B cell (primary cell): ENCODE results near the gene PAIP2. TPM values are rescaled to one million over a fixed set of nuclear protein-coding genes. Genes with fewer than 3 reads are reported as not detected.

Source experiments
- ATAC-seq: fragments of 200-7000 bp; cut with Tn5 transposase; one replicate; pipeline ENCODE4 v1.10.0; 2021; ENCODE audit warnings: low read depth, mild to moderate bottlenecking, moderate number of reproducible peaks, moderate library complexity
- CTCF ChIA-PET: fragments of 350-600 bp; sonication (Branson Sonifier 250); formaldehyde crosslinking; loops from one replicate; lab custom pipeline; 2021; ENCODE audit warnings: antibody characterized with exemption, inconsistent platforms; lab: Charles Lee
- POLR2A ChIA-PET: fragments of 350-600 bp; sonication (Branson Sonifier 250); formaldehyde crosslinking; loops from one replicate; lab custom pipeline; 2021; ENCODE audit warnings: antibody characterized with exemption; lab: Charles Lee
- DNase-seq: peaks from one replicate; pipeline ENCODE4 v3.0.0; 2013
- H2AFZ ChIP-seq: 2 replicates; pipeline ENCODE4 v1.6.1; 2012; ENCODE audit warnings: mild to moderate bottlenecking, low read depth, low read length; ENCODE audit not compliant: insufficient read depth, poor library complexity, severe bottlenecking
- H3K27ac ChIP-seq, 2 donors: 1 replicate in 1 of 2; 2 replicates in 1 of 2; pipeline ENCODE4 v1.5.1; 2012 to 2013; ENCODE audit warnings: low read length in 2 of 2, mild to moderate bottlenecking in 2 of 2, moderate library complexity in 1 of 2
- H3K27me3 ChIP-seq, 4 experiments: fragments of 200-600 bp in 1 of 4; sonication (generic) in 1 of 4; replicated peaks in 1 of 4; 1 replicate in 2 of 4; 2 replicates in 2 of 4; pipeline versions ENCODE4 v1.6.1 to v1.7.0; 2013 to 2016; ENCODE audit warnings: low read length in 3 of 4, mild to moderate bottlenecking in 2 of 4, mixed read lengths in 1 of 4, moderate library complexity in 1 of 4; ENCODE audit not compliant: insufficient read depth in 4 of 4, control insufficient read depth in 3 of 4; ENCODE audit errors: control extremely low read depth in 1 of 4
- H3K36me3 ChIP-seq, 2 experiments: replicated peaks in 1 of 2; 1 replicate in 1 of 2; 2 replicates in 1 of 2; pipeline versions ENCODE4 v1.6.1 to v1.7.1; 2013; ENCODE audit warnings: low read length in 1 of 2; ENCODE audit not compliant: insufficient read depth in 2 of 2, control insufficient read depth in 1 of 2; ENCODE audit errors: control extremely low read depth in 1 of 2, extremely low read depth in 1 of 2
- H3K4me1 ChIP-seq, 2 donors: fragments of 200-600 bp in 1 of 2; sonication (generic) in 1 of 2; 1 replicate in 1 of 2; 2 replicates in 1 of 2; pipeline versions ENCODE4 v1.5.1 to v1.6.1; 2013 to 2017; ENCODE audit warnings: low read length in 2 of 2; ENCODE audit not compliant: control insufficient read depth in 2 of 2, insufficient read depth in 2 of 2
- H3K4me2 ChIP-seq: replicated peaks from 2 replicates; pipeline ENCODE3; 2012; ENCODE audit warnings: mild to moderate bottlenecking, low read depth, low read length; ENCODE audit not compliant: poor library complexity, severe bottlenecking
- H3K4me3 ChIP-seq, 5 experiments: fragments of 200-600 bp in 1 of 5; sonication (generic) in 1 of 5; 1 replicate in 3 of 5; 2 replicates in 2 of 5; pipeline versions ENCODE4 v1.5.1 to v1.7.0; 2011 to 2016; ENCODE audit warnings: low read length in 4 of 5, mild to moderate bottlenecking in 4 of 5, low read depth in 2 of 5, control low read depth in 1 of 5, moderate library complexity in 1 of 5; ENCODE audit not compliant: insufficient read depth in 1 of 5; ENCODE audit errors: control extremely low read depth in 1 of 5, extremely low read depth in 1 of 5
- H3K79me2 ChIP-seq: fragments of 200-600 bp; sonication (generic); one replicate; pipeline ENCODE4 v1.6.0; 2016; ENCODE audit warnings: low read length; ENCODE audit not compliant: control insufficient read depth, insufficient read depth
- H3K9ac ChIP-seq: fragments of 200-600 bp; sonication (generic); 2 replicates; pipeline ENCODE4 v1.6.1; 2017; ENCODE audit warnings: mild to moderate bottlenecking, low read length, moderate library complexity
- H3K9me3 ChIP-seq, 3 donors: one replicate each; pipeline versions ENCODE4 v1.6.1 to v1.7.1; 2013; ENCODE audit warnings: low read length in 2 of 3; ENCODE audit not compliant: control insufficient read depth in 2 of 3, insufficient read depth in 1 of 3; ENCODE audit errors: control extremely low read depth in 1 of 3
- H4K20me1 ChIP-seq: 2 replicates; pipeline ENCODE4 v1.6.0; 2012; ENCODE audit warnings: mild to moderate bottlenecking, low read length; ENCODE audit not compliant: insufficient read depth, control insufficient read depth, poor library complexity, severe bottlenecking
- H3K27ac Mint-ChIP-seq: one replicate; pipeline ENCODE4 v1.8.0; 2021; ENCODE audit warnings: mixed read lengths
- H3K27me3 Mint-ChIP-seq: one replicate; pipeline ENCODE4 v1.8.0; 2021; ENCODE audit warnings: mixed read lengths
- H3K4me1 Mint-ChIP-seq: one replicate; pipeline ENCODE4 v1.8.0; 2021; ENCODE audit warnings: mixed read lengths
- H3K4me3 Mint-ChIP-seq: one replicate; pipeline ENCODE4 v1.8.0; 2021; ENCODE audit warnings: mixed read lengths
- H3K9me3 Mint-ChIP-seq: one replicate; pipeline ENCODE4 v1.8.0; 2022; ENCODE audit warnings: mixed read lengths; ENCODE audit not compliant: insufficient read depth
- CTCF ChIP-seq: fragments of 200-600 bp; IDR thresholded peaks from one replicate; pipeline ENCODE4 v1.8.0; 2022; ENCODE audit warnings: antibody characterized with exemption, mild to moderate bottlenecking
- EZH2 ChIP-seq: IDR thresholded peaks from 2 replicates; pipeline ENCODE4 v1.6.1; 2012; ENCODE audit warnings: borderline replicate concordance, low read depth, mild to moderate bottlenecking, moderate library complexity, low read length; ENCODE audit not compliant: insufficient read depth, poor library complexity, severe bottlenecking
- WGBS: methylation state at CpG from one replicate; pipeline ENCODE4 v1.1.5; 2013; ENCODE audit warnings: missing lambda C conversion rate; ENCODE audit not compliant: insufficient coverage; 5-methylcytosine and 5-hydroxymethylcytosine counted together
- intact Hi-C: fragments of 100-400 bp; cut with micrococcal nuclease; formaldehyde crosslinking; loops from one replicate; pipeline ENCODE4 v1.10.0; 2022
- polyA plus RNA-seq: library from polyadenylated mRNA; depleted of rRNA; stranded (reverse); fragments of >200 nt; gene quantifications from 2 replicates; pipeline ENCODE4 v1.2.3, GENCODE V29; 2012
- total RNA-seq, 2 donors: library from RNA; stranded (reverse); fragments of 120-200 nt in 1 of 2; gene quantifications; 1 replicate in 1 of 2; 2 replicates in 1 of 2; pipeline versions ENCODE4 v1.2.3 to v1.2.4, GENCODE V29; 2013 to 2022

PAIP2 gene
- total and polyA plus RNA-seq, 2 donors (not counting 1 experiment from before 2014, with no cell fraction given), result 38.5 to 121 TPM

- H3K9ac ChIP-seq, result no peak overlapping the region
- intact Hi-C loops, result no loop called here
- H3K36me3 ChIP-seq, result no peaks in the 10 kb centered on the region
- H2AFZ ChIP-seq, result no peak overlapping the region
- peaks cover 6% of the 10 kb centered on the region for H3K79me2 ChIP-seq
- no peak overlapping the region for H3K4me2 ChIP-seq
- no peaks in the 10 kb centered on the region for H3K9me3 Mint-ChIP-seq
- H3K27me3 Mint-ChIP-seq, result no peaks in the 10 kb centered on the region
- DNase-seq (no peak), ATAC-seq (no peak)
- H3K4me3 Mint-ChIP-seq, result no peak overlapping the region
- peaks cover 22 to 23% of the 10 kb centered on the region in 2 donors for H3K4me1 ChIP-seq
- CTCF ChIA-PET, result interaction anchor here (0.6 to 7.3 kb wide), 8 partner anchors 11 to 421 kb away, joined by 3 to 43 read pairs (median 3); partner anchors contain the start of gene MATR3
- H3K27ac ChIP-seq, result no peak overlapping the region
- no peak overlapping the region for H3K27ac Mint-ChIP-seq
- no peaks in the 10 kb centered on the region for H3K9me3 ChIP-seq
- WGBS, result 82% methylated on average over 4 of the region's 6 CpGs
- H3K4me1 Mint-ChIP-seq, result peaks cover 17% of the 10 kb centered on the region
- H4K20me1 ChIP-seq, result no peaks in the 10 kb centered on the region
- no peaks in the 10 kb centered on the region for H3K27me3 ChIP-seq
- no peak overlapping the region for H3K4me3 ChIP-seq
- POLR2A ChIA-PET, result no interaction called here
- TF ChIP-seq CTCF (no peak), EZH2 (no peak)
These were observed 68.7 kb downstream of the PAIP2 start for GRCh38 chr5:139410121-139410992.
